ENCODE measurements around the gene AGBL1. TPM values are rescaled to one million over a fixed set of nuclear protein-coding genes. Genes with fewer than 3 reads are reported as not detected.

AGBL1 gene
- polyA plus RNA-seq (2013, experiment 1 of 2), result 0.10 TPM
- polyA plus RNA-seq (2013, experiment 2 of 2), result 0.11 TPM

- H3K23ac ChIP-seq (ENCODE audit: low read length in 2 of 2), result no peak within 1 kb of the TSS
- no peak within 1 kb of the TSS for H3K27ac ChIP-seq (ENCODE audit: low read length, poor library complexity, severe bottlenecking)
- H3K14ac ChIP-seq (ENCODE audit: low read length in 2 of 2), result no peak within 1 kb of the TSS
- H3K4ac ChIP-seq (ENCODE audit: low read depth in 1 of 2, low read length in 2 of 2), result no peak within 1 kb of the TSS
- H3K4me3 ChIP-seq (ENCODE audit: insufficient read depth in 1 of 2, low read depth in 1 of 2, low read length in 2 of 2), result no peak within 1 kb of the TSS
- H4K8ac ChIP-seq (ENCODE audit: low read length), result no peak within 1 kb of the TSS
- no peak within 1 kb of the TSS for H4K91ac ChIP-seq (ENCODE audit: low read length)
- H3K79me1 ChIP-seq (replicated peaks; ENCODE audit: low read length, poor library complexity, severe bottlenecking), result no peaks in the 10 kb centered on the region
- no peaks in the 10 kb centered on the region for H3K9me3 ChIP-seq (ENCODE audit: control insufficient read depth, low read length)
- H2AFZ ChIP-seq (ENCODE audit: low read depth, low read length), result no peak within 1 kb of the TSS
- H2BK15ac ChIP-seq (ENCODE audit: low read depth, poor library complexity, severe bottlenecking), result no peak within 1 kb of the TSS
- DNase-seq, result no peak
- H3K4me1 ChIP-seq (ENCODE audit: control insufficient read depth, insufficient read depth, low read depth, low read length), result no peaks in the 10 kb centered on the region
- H2BK12ac ChIP-seq (ENCODE audit: low read length in 2 of 2), result no peak within 1 kb of the TSS
- H3K4me2 ChIP-seq (ENCODE audit: low read length, poor library complexity, severe bottlenecking), result no peak within 1 kb of the TSS
- H3K18ac ChIP-seq (ENCODE audit: low read depth in 1 of 2, low read length in 2 of 2), result no peak within 1 kb of the TSS
- H2AK5ac ChIP-seq (ENCODE audit: low read length, severe bottlenecking), result no peak within 1 kb of the TSS
- no peak within 1 kb of the TSS for H2BK120ac ChIP-seq (ENCODE audit: low read depth, low read length)
- no peak within 1 kb of the TSS for H3K9ac ChIP-seq (ENCODE audit: low read length)
- no peaks in the 10 kb centered on the region for H3K36me3 ChIP-seq (ENCODE audit: control insufficient read depth in 1 of 2, insufficient read depth in 2 of 2, low read depth in 1 of 2, low read length in 2 of 2)
- H2BK5ac ChIP-seq (ENCODE audit: low read depth, low read length, poor library complexity, severe bottlenecking), result no peak within 1 kb of the TSS
- 76% methylated on average over 27 of the region's 27 CpGs for WGBS
- no peaks in the 10 kb centered on the region for H3K27me3 ChIP-seq (ENCODE audit: control insufficient read depth in 1 of 2, insufficient read depth in 1 of 2, low read length in 2 of 2)
Observed at GRCh38 chr15:86079508-86080266, at the start of gene AGBL1. AGBL1 (plus strand) TSS chr15:86079871.

DNA sequence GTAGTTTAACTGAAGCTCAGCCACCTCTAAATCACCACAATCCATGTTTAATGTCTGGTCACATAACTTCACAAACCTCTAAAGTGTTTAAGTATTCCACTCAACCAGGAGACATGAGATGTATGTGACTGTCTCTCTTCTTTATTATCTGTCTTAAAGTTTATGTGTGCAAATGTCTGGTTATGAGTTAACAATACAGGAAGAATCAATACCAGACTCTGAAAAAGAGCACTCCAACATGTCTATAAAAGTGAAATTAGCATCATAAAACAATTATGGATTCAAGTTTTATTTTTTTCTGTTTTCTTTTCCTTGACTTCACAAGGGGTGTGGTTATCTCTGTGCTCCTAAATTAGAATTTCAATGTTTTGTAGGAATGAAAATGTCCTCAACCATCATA is 44.8 kb upstream of the AGBL1 start:
- Histone ChIP-seq H3K4me2 (ENCODE audit: low read length, poor library complexity, severe bottlenecking) (no peak overlapping the region), H2BK12ac (ENCODE audit: low read length in 2 of 2) (no peak overlapping the region), H2BK120ac (ENCODE audit: low read depth, low read length) (no peak overlapping the region), H3K79me1 (replicated peaks; ENCODE audit: low read length, poor library complexity, severe bottlenecking) (no peaks in the 10 kb centered on the region), H3K36me3 (ENCODE audit: control insufficient read depth in 1 of 2, insufficient read depth in 2 of 2, low read depth in 1 of 2, low read length in 2 of 2) (no peaks in the 10 kb centered on the region), H3K14ac (ENCODE audit: low read length in 2 of 2) (no peak overlapping the region), H2BK5ac (ENCODE audit: low read depth, low read length, poor library complexity, severe bottlenecking) (no peak overlapping the region), H3K27ac (ENCODE audit: low read length, poor library complexity, severe bottlenecking) (no peak overlapping the region), H3K9me3 (ENCODE audit: control insufficient read depth, low read length) (no peaks in the 10 kb centered on the region), H3K23ac (ENCODE audit: low read length in 2 of 2) (no peak overlapping the region), H3K4me3 (ENCODE audit: insufficient read depth in 1 of 2, low read depth in 1 of 2, low read length in 2 of 2) (no peak overlapping the region), H2AFZ (ENCODE audit: low read depth, low read length) (no peak overlapping the region), H3K27me3 (ENCODE audit: control insufficient read depth in 1 of 2, insufficient read depth in 1 of 2, low read length in 2 of 2) (no peaks in the 10 kb centered on the region), H3K4ac (ENCODE audit: low read depth in 1 of 2, low read length in 2 of 2) (no peak overlapping the region), H2AK5ac (ENCODE audit: low read length, severe bottlenecking) (no peak overlapping the region), H3K4me1 (ENCODE audit: control insufficient read depth, insufficient read depth, low read depth, low read length) (no peaks in the 10 kb centered on the region), H4K91ac (ENCODE audit: low read length) (no peak overlapping the region), H4K8ac (ENCODE audit: low read length) (no peak overlapping the region), H2BK15ac (ENCODE audit: low read depth, poor library complexity, severe bottlenecking) (no peak overlapping the region), H3K9ac (ENCODE audit: low read length) (no peak overlapping the region), H3K18ac (ENCODE audit: low read depth in 1 of 2, low read length in 2 of 2) (no peak overlapping the region)
- DNase-seq, result no peak

- Histone ChIP-seq H2AK5ac (ENCODE audit: low read length, severe bottlenecking) (no peak overlapping the region), H3K4me2 (ENCODE audit: low read length, poor library complexity, severe bottlenecking) (no peak overlapping the region), H3K4me3 (ENCODE audit: insufficient read depth in 1 of 2, low read depth in 1 of 2, low read length in 2 of 2) (no peak overlapping the region), H3K18ac (ENCODE audit: low read depth in 1 of 2, low read length in 2 of 2) (no peak overlapping the region), H4K91ac (ENCODE audit: low read length) (no peak overlapping the region), H3K23ac (ENCODE audit: low read length in 2 of 2) (no peak overlapping the region), H2BK120ac (ENCODE audit: low read depth, low read length) (no peak overlapping the region), H3K4ac (ENCODE audit: low read depth in 1 of 2, low read length in 2 of 2) (no peak overlapping the region), H3K9ac (ENCODE audit: low read length) (no peak overlapping the region), H3K9me3 (ENCODE audit: control insufficient read depth, low read length) (no peaks in the 10 kb centered on the region), H3K14ac (ENCODE audit: low read length in 2 of 2) (no peak overlapping the region), H3K27ac (ENCODE audit: low read length, poor library complexity, severe bottlenecking) (no peak overlapping the region), H2AFZ (ENCODE audit: low read depth, low read length) (no peak overlapping the region), H2BK15ac (ENCODE audit: low read depth, poor library complexity, severe bottlenecking) (no peak overlapping the region), H2BK12ac (ENCODE audit: low read length in 2 of 2) (no peak overlapping the region), H2BK5ac (ENCODE audit: low read depth, low read length, poor library complexity, severe bottlenecking) (no peak overlapping the region), H3K4me1 (ENCODE audit: control insufficient read depth, insufficient read depth, low read depth, low read length) (no peaks in the 10 kb centered on the region), H3K36me3 (ENCODE audit: control insufficient read depth in 1 of 2, insufficient read depth in 2 of 2, low read depth in 1 of 2, low read length in 2 of 2) (no peaks in the 10 kb centered on the region), H4K8ac (ENCODE audit: low read length) (no peak overlapping the region), H3K79me1 (replicated peaks; ENCODE audit: low read length, poor library complexity, severe bottlenecking) (no peaks in the 10 kb centered on the region), H3K27me3 (ENCODE audit: control insufficient read depth in 1 of 2, insufficient read depth in 1 of 2, low read length in 2 of 2) (no peaks in the 10 kb centered on the region)
- WGBS, result 69% methylated on average over 1 of the region's 1 CpG
- no peak for DNase-seq
Observed at GRCh38 chr15:86036243-86036642, 43.4 kb upstream of the AGBL1 start.

DNA sequence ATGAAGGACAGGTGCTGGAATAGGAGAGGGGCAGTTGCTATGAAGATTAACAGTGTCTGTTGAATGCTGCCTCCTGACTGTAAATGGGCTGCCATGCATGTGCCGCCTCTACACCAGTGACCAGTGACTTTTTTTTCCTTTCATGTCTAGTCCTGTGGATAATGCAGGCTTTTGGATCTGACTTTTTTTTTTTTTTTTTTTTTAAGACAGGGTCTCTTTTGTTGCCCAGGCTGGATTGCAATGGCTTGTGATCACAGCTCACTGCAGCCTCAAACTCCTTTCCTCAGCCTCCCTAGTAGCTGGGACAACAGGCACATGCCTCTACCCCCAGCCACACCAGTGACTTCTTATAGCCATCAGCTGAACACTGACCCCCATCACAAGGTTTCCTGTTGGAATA is 41.2 kb upstream of the AGBL1 start:
- Histone ChIP-seq H2AK5ac (ENCODE audit: low read length, severe bottlenecking) (no peak overlapping the region), H2BK12ac (ENCODE audit: low read length in 2 of 2) (no peak overlapping the region), H3K79me1 (replicated peaks; ENCODE audit: low read length, poor library complexity, severe bottlenecking) (no peaks in the 10 kb centered on the region), H2BK120ac (ENCODE audit: low read depth, low read length) (no peak overlapping the region), H4K8ac (ENCODE audit: low read length) (no peak overlapping the region), H3K9ac (ENCODE audit: low read length) (no peak overlapping the region), H2AFZ (ENCODE audit: low read depth, low read length) (no peak overlapping the region), H3K18ac (ENCODE audit: low read depth in 1 of 2, low read length in 2 of 2) (no peak overlapping the region), H4K91ac (ENCODE audit: low read length) (no peak overlapping the region), H3K27ac (ENCODE audit: low read length, poor library complexity, severe bottlenecking) (no peak overlapping the region), H3K4ac (ENCODE audit: low read depth in 1 of 2, low read length in 2 of 2) (no peak overlapping the region), H3K14ac (ENCODE audit: low read length in 2 of 2) (no peak overlapping the region), H3K36me3 (ENCODE audit: control insufficient read depth in 1 of 2, insufficient read depth in 2 of 2, low read depth in 1 of 2, low read length in 2 of 2) (no peaks in the 10 kb centered on the region), H3K9me3 (ENCODE audit: control insufficient read depth, low read length) (no peaks in the 10 kb centered on the region), H3K27me3 (ENCODE audit: control insufficient read depth in 1 of 2, insufficient read depth in 1 of 2, low read length in 2 of 2) (no peaks in the 10 kb centered on the region), H2BK15ac (ENCODE audit: low read depth, poor library complexity, severe bottlenecking) (no peak overlapping the region), H3K4me3 (ENCODE audit: insufficient read depth in 1 of 2, low read depth in 1 of 2, low read length in 2 of 2) (no peak overlapping the region), H2BK5ac (ENCODE audit: low read depth, low read length, poor library complexity, severe bottlenecking) (no peak overlapping the region), H3K23ac (ENCODE audit: low read length in 2 of 2) (no peak overlapping the region), H3K4me1 (ENCODE audit: control insufficient read depth, insufficient read depth, low read depth, low read length) (no peaks in the 10 kb centered on the region), H3K4me2 (ENCODE audit: low read length, poor library complexity, severe bottlenecking) (no peak overlapping the region)
- DNase-seq, result no peak
- no CpG with 5 or more reads among the region's 1 CpG for WGBS

Data from mesenchymal stem cell (in vitro differentiated cells and primary cell).